ENCODE measurements around the gene FAM162A.

FAM162A gene

DNA sequence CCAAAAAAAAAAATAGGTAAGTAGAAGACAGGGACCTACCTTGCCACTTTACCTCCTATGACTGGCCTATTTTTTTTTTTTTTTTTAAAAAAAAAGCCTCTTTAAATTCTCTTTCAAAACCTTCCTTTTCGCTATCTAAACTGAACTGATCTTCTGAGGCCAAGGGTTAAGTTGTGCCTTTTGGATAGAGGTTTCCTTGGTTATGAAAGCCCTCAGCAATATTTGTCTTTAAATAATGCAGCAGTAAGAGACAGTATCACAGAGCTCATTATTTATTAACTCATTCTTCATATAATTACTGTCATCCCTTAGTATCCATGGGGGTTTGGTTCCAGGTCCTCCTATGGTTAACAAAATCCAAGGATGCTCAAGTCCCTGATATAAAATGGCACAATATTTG lies 9.9 kb upstream of the FAM162A start:
- H3K79me2 ChIP-seq (ENCODE audit: insufficient read depth, low read depth): peaks cover 12% of the 10 kb centered on the region; the same call in 1 of the 2 replicates
- H2AFZ ChIP-seq (ENCODE audit: low read depth): no peak overlapping the region
- TF ChIP-seq, protein P1, sequence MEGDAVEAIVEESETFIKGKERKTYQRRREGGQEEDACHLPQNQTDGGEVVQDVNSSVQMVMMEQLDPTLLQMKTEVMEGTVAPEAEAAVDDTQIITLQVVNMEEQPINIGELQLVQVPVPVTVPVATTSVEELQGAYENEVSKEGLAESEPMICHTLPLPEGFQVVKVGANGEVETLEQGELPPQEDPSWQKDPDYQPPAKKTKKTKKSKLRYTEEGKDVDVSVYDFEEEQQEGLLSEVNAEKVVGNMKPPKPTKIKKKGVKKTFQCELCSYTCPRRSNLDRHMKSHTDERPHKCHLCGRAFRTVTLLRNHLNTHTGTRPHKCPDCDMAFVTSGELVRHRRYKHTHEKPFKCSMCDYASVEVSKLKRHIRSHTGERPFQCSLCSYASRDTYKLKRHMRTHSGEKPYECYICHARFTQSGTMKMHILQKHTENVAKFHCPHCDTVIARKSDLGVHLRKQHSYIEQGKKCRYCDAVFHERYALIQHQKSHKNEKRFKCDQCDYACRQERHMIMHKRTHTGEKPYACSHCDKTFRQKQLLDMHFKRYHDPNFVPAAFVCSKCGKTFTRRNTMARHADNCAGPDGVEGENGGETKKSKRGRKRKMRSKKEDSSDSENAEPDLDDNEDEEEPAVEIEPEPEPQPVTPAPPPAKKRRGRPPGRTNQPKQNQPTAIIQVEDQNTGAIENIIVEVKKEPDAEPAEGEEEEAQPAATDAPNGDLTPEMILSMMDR (conservative IDR thresholded peaks at IDR 0.05; ENCODE audit: low read depth, low read length): no peak
- no peaks in the 10 kb centered on the region for H3K27me3 ChIP-seq (ENCODE audit: insufficient read depth, low read depth)
- H3K4me1 ChIP-seq (ENCODE audit: low read depth, poor library complexity, severe bottlenecking): peaks cover 1% of the 10 kb centered on the region
- H3K27ac ChIP-seq: no peak overlapping the region
- H3K9ac ChIP-seq: no peak overlapping the region
- H3K4me2 ChIP-seq: no peak overlapping the region
- H3K4me3 ChIP-seq (IDR thresholded peaks at IDR 0.05; ENCODE audit: insufficient read depth, low read depth, low read length): no peak overlapping the region
- no peaks in the 10 kb centered on the region; the same call in 1 of the 2 replicates for H3K36me3 ChIP-seq (ENCODE audit: insufficient read depth)
- no peaks in the 10 kb centered on the region for H4K20me1 ChIP-seq (ENCODE audit: insufficient read depth)

GRCh38 chr3:122377975-122378374 lies 6.0 kb upstream of the FAM162A start:
- Histone ChIP-seq H3K79me2 (ENCODE audit: insufficient read depth, low read depth) (peaks cover 44% of the 10 kb centered on the region), H3K4me1 (ENCODE audit: low read depth, poor library complexity, severe bottlenecking) (peaks cover 21% of the 10 kb centered on the region), H3K27ac (no peak overlapping the region), H3K27me3 (ENCODE audit: insufficient read depth, low read depth) (no peaks in the 10 kb centered on the region), H3K4me3 (IDR thresholded peaks at IDR 0.05; ENCODE audit: insufficient read depth, low read depth, low read length) (no peak overlapping the region), H4K20me1 (ENCODE audit: insufficient read depth) (no peaks in the 10 kb centered on the region), H2AFZ (ENCODE audit: low read depth) (no peak overlapping the region), H3K9ac (no peak overlapping the region), H3K36me3 (ENCODE audit: insufficient read depth) (no peaks in the 10 kb centered on the region), H3K4me2 (no peak overlapping the region)
- TF ChIP-seq, protein P1 (conservative IDR thresholded peaks at IDR 0.05; ENCODE audit: low read depth, low read length): no peak

DNA sequence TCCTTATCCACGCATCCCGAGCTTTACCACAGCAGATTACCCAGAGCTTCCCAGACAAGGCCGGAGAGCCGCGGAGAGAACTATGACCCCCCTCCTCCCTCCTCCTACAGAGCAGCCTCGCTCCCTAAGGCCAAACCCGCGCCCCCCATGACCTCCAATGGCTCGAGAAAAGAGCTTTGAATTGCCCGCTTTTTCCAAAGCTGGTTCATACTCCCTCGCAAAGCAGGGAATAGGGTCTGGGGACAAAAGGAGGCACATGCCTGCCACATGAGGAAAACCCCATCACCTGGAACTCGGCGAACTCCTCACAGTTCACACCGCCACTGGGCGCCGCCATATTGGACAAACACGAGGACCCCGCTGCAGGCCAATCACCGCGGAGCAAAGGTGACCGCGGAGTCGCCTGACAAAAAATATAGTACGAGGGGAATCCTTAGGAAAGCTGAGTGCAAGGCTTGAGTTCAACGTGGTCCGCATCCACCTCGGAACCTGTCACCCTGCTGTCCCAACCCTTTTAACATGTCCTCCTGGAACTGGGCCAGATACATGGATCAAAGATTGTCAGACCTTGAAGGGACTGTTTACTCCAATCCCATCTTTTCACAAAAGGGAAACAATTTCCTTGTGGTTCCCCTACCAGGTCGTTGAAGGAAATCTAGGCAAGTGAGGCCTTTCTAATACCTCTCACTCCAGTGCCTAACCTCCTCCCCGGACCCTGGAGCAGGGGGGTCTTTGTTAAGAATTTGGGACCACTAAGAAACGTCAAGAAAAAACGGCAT lies 905 bp upstream of the FAM162A start, which contains the start of gene MIX23:
Gene MIX23, minus strand, starts transcription at position 344 of the 779 bp plus-strand sequence. Its CDS starts 7 bp downstream, at position 337.
- Histone ChIP-seq H3K27me3 (ENCODE audit: insufficient read depth, low read depth) (no peaks in the 10 kb centered on the region), H3K36me3 (ENCODE audit: insufficient read depth) (no peaks in the 10 kb centered on the region), H4K20me1 (ENCODE audit: insufficient read depth) (no peaks in the 10 kb centered on the region), H3K79me2 (ENCODE audit: insufficient read depth, low read depth) (peaks cover 33% of the 10 kb centered on the region), H3K27ac (peak within 1 kb of the TSS; percentile 72), H3K4me3 (IDR thresholded peaks at IDR 0.05; ENCODE audit: insufficient read depth, low read depth, low read length) (peak within 1 kb of the TSS; percentile 96), H2AFZ (ENCODE audit: low read depth) (peak within 1 kb of the TSS; percentile 84), H3K4me2 (peak within 1 kb of the TSS; percentile 98), H3K4me1 (ENCODE audit: low read depth, poor library complexity, severe bottlenecking) (peaks cover 34% of the 10 kb centered on the region), H3K9ac (peak within 1 kb of the TSS; percentile 81)
- TF ChIP-seq, protein P1 (conservative IDR thresholded peaks at IDR 0.05; ENCODE audit: low read depth, low read length): 0 out of 2 replicates have a peak, but pooled peaks have one; percentile 3

GRCh38 chr3:122387709-122388108 lies 3.7 kb downstream of the FAM162A start:
- Histone ChIP-seq H3K4me2 (no peak overlapping the region), H3K27ac (no peak overlapping the region), H4K20me1 (ENCODE audit: insufficient read depth) (no peaks in the 10 kb centered on the region), H3K4me1 (ENCODE audit: low read depth, poor library complexity, severe bottlenecking) (peaks cover 13% of the 10 kb centered on the region), H3K79me2 (ENCODE audit: insufficient read depth, low read depth) (peaks cover 3% of the 10 kb centered on the region; the same call in 1 of the 2 replicates), H3K36me3 (ENCODE audit: insufficient read depth) (no peaks in the 10 kb centered on the region), H3K9ac (no peak overlapping the region), H2AFZ (ENCODE audit: low read depth) (no peak overlapping the region), H3K4me3 (IDR thresholded peaks at IDR 0.05; ENCODE audit: insufficient read depth, low read depth, low read length) (no peak overlapping the region), H3K27me3 (ENCODE audit: insufficient read depth, low read depth) (no peaks in the 10 kb centered on the region)
- TF ChIP-seq, protein P1 (conservative IDR thresholded peaks at IDR 0.05; ENCODE audit: low read depth, low read length): no peak

All from KMS-11 (cell line).